Lower lobe of right lung (tissue), 2 donors: ENCODE results near the gene BGN. TPM values are rescaled to one million over a fixed set of nuclear protein-coding genes. Genes with fewer than 3 reads are reported as not detected.
A peak's percentile ranks its signal among the peaks of the same experiment; 100 is the strongest.

Source experiments
- ATAC-seq, 2 donors: fragments of 200-7000 bp; cut with Tn5 transposase; one replicate each; pipeline ENCODE4 v1.9.1; 2020 to 2022; ENCODE audit warnings: mild to moderate bottlenecking in 2 of 2, moderate library complexity in 2 of 2
- DNase-seq: peaks from one replicate; pipeline ENCODE4 v3.0.0-alpha.2; 2020
- H3K27ac ChIP-seq: fragments of 200-600 bp; one replicate; pipeline ENCODE4 v1.8.0; 2022
- H3K27me3 ChIP-seq: fragments of 200-600 bp; one replicate; pipeline ENCODE4 v1.8.0; 2022; ENCODE audit warnings: low read depth
- H3K36me3 ChIP-seq: fragments of 200-600 bp; one replicate; pipeline ENCODE4 v1.8.0; 2022; ENCODE audit warnings: mild to moderate bottlenecking
- H3K4me1 ChIP-seq: fragments of 200-600 bp; one replicate; pipeline ENCODE4 v1.8.0; 2022
- H3K4me3 ChIP-seq: fragments of 200-600 bp; one replicate; pipeline ENCODE4 v1.8.0; 2022; ENCODE audit warnings: mild to moderate bottlenecking
- H3K9me3 ChIP-seq: fragments of 200-600 bp; one replicate; pipeline ENCODE4 v1.8.0; 2022
- CTCF ChIP-seq: fragments of 200-600 bp; IDR thresholded peaks from one replicate; pipeline ENCODE4 v1.8.0; 2022; ENCODE audit warnings: antibody characterized with exemption, mild to moderate bottlenecking
- intact Hi-C: fragments of 100-400 bp; cut with DNase I; formaldehyde crosslinking; loops from one replicate; pipeline ENCODE4 v1.11.0; 2022
- total RNA-seq: library from RNA; stranded (reverse); fragmentation: NEBNext Ultra II Directional; extraction: Animal tissue kit (Norgen Biotek cat#: 25700); gene quantifications from one replicate; pipeline ENCODE4 v1.2.1, GENCODE V29; 2021
- donor health status: DM: no; HTN: yes; CAD: no; lungs with severe emphysema.

BGN gene
- total RNA-seq, 1 donor from 2014 or later: 157 TPM

GRCh38 chrX:153495903-153496589, 1.3 kb downstream of the BGN start:
- H3K27ac ChIP-seq: no peak overlapping the region
- H3K4me3 ChIP-seq: peak overlapping the region; percentile 44
- DNase-seq: no peak
- TF ChIP-seq CTCF: no peak
- H3K36me3 ChIP-seq: no peaks in the 10 kb centered on the region
- H3K9me3 ChIP-seq: no peaks in the 10 kb centered on the region
- intact Hi-C loops: no loop called here
- ATAC-seq: no peak
- H3K4me1 ChIP-seq: no peaks in the 10 kb centered on the region
- no peaks in the 10 kb centered on the region for H3K27me3 ChIP-seq

GRCh38 chrX:153496590-153496959, 1.8 kb downstream of the BGN start:
- no peak for DNase-seq
- no peaks in the 10 kb centered on the region for H3K9me3 ChIP-seq
- no peaks in the 10 kb centered on the region for H3K27me3 ChIP-seq
- H3K4me3 ChIP-seq: peak overlapping the region; percentile 44
- intact Hi-C loops: no loop called here
- no peak for TF ChIP-seq CTCF
- no peak overlapping the region for H3K27ac ChIP-seq
- no peak for ATAC-seq
- H3K4me1 ChIP-seq: no peaks in the 10 kb centered on the region
- no peaks in the 10 kb centered on the region for H3K36me3 ChIP-seq

- Histone ChIP-seq H3K27ac (no peak overlapping the region), H3K36me3 (no peaks in the 10 kb centered on the region), H3K4me1 (no peaks in the 10 kb centered on the region), H3K27me3 (no peaks in the 10 kb centered on the region), H3K9me3 (no peaks in the 10 kb centered on the region), H3K4me3 (peak overlapping the region; percentile 2)
- ATAC-seq (no peak), DNase-seq (no peak)
- no peak for TF ChIP-seq CTCF
- intact Hi-C loops: no loop called here
These were observed 3.7 kb downstream of the BGN start for GRCh38 chrX:153498453-153498852.

- H3K4me3 ChIP-seq: no peak overlapping the region
- intact Hi-C loops: no loop called here
These were observed 4.6 kb downstream of the BGN start for GRCh38 chrX:153499341-153499740.

GRCh38 chrX:153499876-153500275, 5.1 kb downstream of the BGN start:
- no peak for ATAC-seq
- H3K27ac ChIP-seq: no peak overlapping the region
- intact Hi-C loops: no loop called here
- no peaks in the 10 kb centered on the region for H3K36me3 ChIP-seq
- DNase-seq: no peak
- H3K4me3 ChIP-seq: no peak overlapping the region
- no peaks in the 10 kb centered on the region for H3K27me3 ChIP-seq
- no peak for TF ChIP-seq CTCF
- H3K9me3 ChIP-seq: no peaks in the 10 kb centered on the region
- no peaks in the 10 kb centered on the region for H3K4me1 ChIP-seq

More at GRCh38 chrX:153499341-153499740, 4.6 kb downstream of the BGN start:
- Histone ChIP-seq H3K9me3 (no peaks in the 10 kb centered on the region), H3K27ac (no peak overlapping the region), H3K4me1 (no peaks in the 10 kb centered on the region), H3K27me3 (no peaks in the 10 kb centered on the region), H3K36me3 (no peaks in the 10 kb centered on the region)
- no peak for TF ChIP-seq CTCF
- ATAC-seq (no peak), DNase-seq (no peak)
